PFSK-1 (cell line): Measurements from ENCODE around the gene PCDH8.

ENCODE experiments used
- FOXP2 ChIP-seq: optimal IDR thresholded peaks from 2 replicates; pipeline ENCODE3; 2011; ENCODE audit warnings: borderline replicate concordance, control low read depth, inconsistent platforms; ENCODE audit not compliant: insufficient read depth; ENCODE audit errors: extremely low read length, extremely low read depth
- POLR2AphosphoS5 ChIP-seq: IDR thresholded peaks from 2 replicates; pipeline ENCODE4 v1.6.1; 2012; ENCODE audit warnings: low read depth, mild to moderate bottlenecking, control low read depth, low read length, moderate library complexity
- REST ChIP-seq, 2 experiments: IDR thresholded peaks; 2 replicates each; pipeline versions ENCODE4 v1.6.1 to v1.8.0; 2011 to 2012; ENCODE audit warnings: low read depth in 2 of 2, low read length in 2 of 2, control low read depth in 1 of 2, inconsistent platforms in 1 of 2, mild to moderate bottlenecking in 1 of 2, moderate library complexity in 1 of 2; ENCODE audit not compliant: insufficient read depth in 1 of 2
- SIN3A ChIP-seq: IDR thresholded peaks from 2 replicates; pipeline ENCODE4 v1.6.1; 2012; ENCODE audit warnings: mild to moderate bottlenecking, low read length, moderate library complexity, borderline replicate concordance; ENCODE audit not compliant: insufficient read depth
- TAF1 ChIP-seq: IDR thresholded peaks from 2 replicates; pipeline ENCODE4 v1.6.1; 2012; ENCODE audit warnings: low read length, control low read depth, borderline replicate concordance; ENCODE audit not compliant: insufficient read depth

PCDH8 gene

GRCh38 chr13:52835071-52835839 is 13.2 kb downstream of the PCDH8 start:
- no peak for TF ChIP-seq POLR2AphosphoS5
- TF ChIP-seq TAF1 = no peak
- TF ChIP-seq FOXP2 = no peak
- no peak for TF ChIP-seq REST (IDR thresholded peaks at IDR 0.05; ENCODE audit: insufficient read depth in 1 of 2, low read depth in 2 of 2, low read length in 2 of 2)
- no peak for TF ChIP-seq SIN3A

- TF ChIP-seq POLR2AphosphoS5 = no peak
- TF ChIP-seq TAF1 = no peak
- no peak for TF ChIP-seq SIN3A
- TF ChIP-seq REST (IDR thresholded peaks at IDR 0.05; ENCODE audit: insufficient read depth in 1 of 2, low read depth in 2 of 2, low read length in 2 of 2) = no peak
- no peak for TF ChIP-seq FOXP2
Observed at GRCh38 chr13:52833296-52833875, 15.1 kb downstream of the PCDH8 start.

- TF ChIP-seq TAF1 (no peak), SIN3A (no peak), POLR2AphosphoS5 (no peak), REST (IDR thresholded peaks at IDR 0.05; ENCODE audit: insufficient read depth in 1 of 2, low read depth in 2 of 2, low read length in 2 of 2) (no peak), FOXP2 (no peak)
Observed at GRCh38 chr13:52832313-52832712, 16.1 kb downstream of the PCDH8 start.

- TF ChIP-seq POLR2AphosphoS5 (no peak), SIN3A (no peak), FOXP2 (no peak)
Observed at GRCh38 chr13:52830946-52831345, 17.5 kb downstream of the PCDH8 start.

GRCh38 chr13:52827839-52828238 is 20.6 kb downstream of the PCDH8 start:
- TF ChIP-seq POLR2AphosphoS5 (no peak), REST (IDR thresholded peaks at IDR 0.05; ENCODE audit: insufficient read depth in 1 of 2, low read depth in 2 of 2, low read length in 2 of 2) (no peak), TAF1 (no peak), SIN3A (no peak), FOXP2 (no peak)
